HG03103 (cell line): ENCODE data around the gene PPFIA4.

ENCODE experiments used
- ATAC-seq: cut with Tn5 transposase; IDR thresholded peaks from one replicate; pipeline ENCODE4 v1.9.1; 2021; ENCODE audit warnings: low read depth; ENCODE audit not compliant: unreplicated experiment

The PPFIA4 gene

GRCh38 chr1:203098445-203098844, 72.2 kb downstream of the PPFIA4 start:
- no peak for ATAC-seq

GRCh38 chr1:203098914-203099520, 72.7 kb downstream of the PPFIA4 start:
- no peak for ATAC-seq

- no peak for ATAC-seq
Measured at GRCh38 chr1:203099805-203100515, 73.7 kb downstream of the PPFIA4 start.

- ATAC-seq, result no peak
Measured at GRCh38 chr1:203100516-203100869, 74.2 kb downstream of the PPFIA4 start.

- no peak for ATAC-seq
Measured at GRCh38 chr1:203101813-203102634, 75.7 kb downstream of the PPFIA4 start.

GRCh38 chr1:203103216-203103615, 76.9 kb downstream of the PPFIA4 start:
- ATAC-seq, result no peak

- no peak for ATAC-seq
Measured at GRCh38 chr1:203103829-203104495, 77.7 kb downstream of the PPFIA4 start.

GRCh38 chr1:203104789-203105390, 78.6 kb downstream of the PPFIA4 start:
- no peak for ATAC-seq

- ATAC-seq, result no peak
Measured at GRCh38 chr1:203112475-203112874, 86.2 kb downstream of the PPFIA4 start.

GRCh38 chr1:203113308-203113707, 87.0 kb downstream of the PPFIA4 start:
- ATAC-seq, result no peak

GRCh38 chr1:203114202-203114601, 87.9 kb downstream of the PPFIA4 start:
- no peak for ATAC-seq

GRCh38 chr1:203116091-203116820, 90.0 kb downstream of the PPFIA4 start:
- no peak for ATAC-seq

- ATAC-seq, result no peak
Measured at GRCh38 chr1:203117611-203118575, 91.6 kb downstream of the PPFIA4 start.

- ATAC-seq, result no peak
Measured at GRCh38 chr1:203120325-203121153, 94.2 kb downstream of the PPFIA4 start.

- ATAC-seq, result no peak
Measured at GRCh38 chr1:203121186-203122015, 95.1 kb downstream of the PPFIA4 start.

- ATAC-seq, result no peak
Measured at GRCh38 chr1:203122159-203122558, 95.9 kb downstream of the PPFIA4 start.

- ATAC-seq, result no peak
Measured at GRCh38 chr1:203124011-203124410, 97.7 kb downstream of the PPFIA4 start.
